Bronchial epithelial cell (primary cell): ENCODE data around the gene EMC10. TPM values are rescaled to one million over a fixed set of nuclear protein-coding genes. Genes with fewer than 3 reads are reported as not detected.
"Not testable (repeated sequence)": the region's sequence is repeated elsewhere in the genome, so short reads cannot be mapped to it uniquely, and the experiment has no call there.

Experiments used
- DNase-seq: peaks from one replicate; pipeline ENCODE4 v3.0.0-alpha.2; 2010; ENCODE audit warnings: low read depth
- FAIRE-seq: peaks from 2 replicates; lab custom pipeline; 2011; peaks lifted over from hg19 to GRCh38; lab: Jason Lieb, UNC
- H3K27me3 ChIP-seq: 2 replicates; pipeline ENCODE4 v1.5.1; 2011; ENCODE audit warnings: low read length; ENCODE audit not compliant: control insufficient read depth, insufficient read depth
- H3K36me3 ChIP-seq: 2 replicates; pipeline ENCODE4 v1.5.1; 2011; ENCODE audit warnings: low read length; ENCODE audit not compliant: control insufficient read depth, insufficient read depth
- H3K4me3 ChIP-seq: 2 replicates; pipeline ENCODE4 v1.5.1; 2011; ENCODE audit warnings: mild to moderate bottlenecking, low read depth, low read length, control low read depth
- total RNA-seq: library from RNA; depleted of rRNA; stranded (reverse); fragments of >200 nt; gene quantifications from 2 replicates; pipeline ENCODE4 v1.2.1, GENCODE V29; 2014
- TF ChIP-seq, protein P1 (sequence below): IDR thresholded peaks from 2 replicates; pipeline ENCODE4 v1.5.1; 2011; ENCODE audit warnings: mild to moderate bottlenecking, moderate library complexity, low read length, control low read depth, inconsistent platforms; ENCODE audit not compliant: insufficient read depth, severe bottlenecking

EMC10 gene
- total RNA-seq, 1 donor from 2014 or later, result 24.7 TPM

- no peak overlapping the region for H3K4me3 ChIP-seq
- TF ChIP-seq, protein P1, sequence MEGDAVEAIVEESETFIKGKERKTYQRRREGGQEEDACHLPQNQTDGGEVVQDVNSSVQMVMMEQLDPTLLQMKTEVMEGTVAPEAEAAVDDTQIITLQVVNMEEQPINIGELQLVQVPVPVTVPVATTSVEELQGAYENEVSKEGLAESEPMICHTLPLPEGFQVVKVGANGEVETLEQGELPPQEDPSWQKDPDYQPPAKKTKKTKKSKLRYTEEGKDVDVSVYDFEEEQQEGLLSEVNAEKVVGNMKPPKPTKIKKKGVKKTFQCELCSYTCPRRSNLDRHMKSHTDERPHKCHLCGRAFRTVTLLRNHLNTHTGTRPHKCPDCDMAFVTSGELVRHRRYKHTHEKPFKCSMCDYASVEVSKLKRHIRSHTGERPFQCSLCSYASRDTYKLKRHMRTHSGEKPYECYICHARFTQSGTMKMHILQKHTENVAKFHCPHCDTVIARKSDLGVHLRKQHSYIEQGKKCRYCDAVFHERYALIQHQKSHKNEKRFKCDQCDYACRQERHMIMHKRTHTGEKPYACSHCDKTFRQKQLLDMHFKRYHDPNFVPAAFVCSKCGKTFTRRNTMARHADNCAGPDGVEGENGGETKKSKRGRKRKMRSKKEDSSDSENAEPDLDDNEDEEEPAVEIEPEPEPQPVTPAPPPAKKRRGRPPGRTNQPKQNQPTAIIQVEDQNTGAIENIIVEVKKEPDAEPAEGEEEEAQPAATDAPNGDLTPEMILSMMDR, result no peak
- FAIRE-seq (no peak), DNase-seq (no peak)
- H3K27me3 ChIP-seq, result no peaks in the 10 kb centered on the region
- no peaks in the 10 kb centered on the region for H3K36me3 ChIP-seq
Measured at GRCh38 chr19:50466706-50467039, 9.6 kb upstream of the EMC10 start.

- no peak for FAIRE-seq
- TF ChIP-seq, protein P1, result no peak
- H3K4me3 ChIP-seq, result no peak overlapping the region
- H3K27me3 ChIP-seq, result no peaks in the 10 kb centered on the region
- no peak for DNase-seq
- H3K36me3 ChIP-seq, result no peaks in the 10 kb centered on the region
Measured at GRCh38 chr19:50467566-50467965, 8.7 kb upstream of the EMC10 start.

DNA sequence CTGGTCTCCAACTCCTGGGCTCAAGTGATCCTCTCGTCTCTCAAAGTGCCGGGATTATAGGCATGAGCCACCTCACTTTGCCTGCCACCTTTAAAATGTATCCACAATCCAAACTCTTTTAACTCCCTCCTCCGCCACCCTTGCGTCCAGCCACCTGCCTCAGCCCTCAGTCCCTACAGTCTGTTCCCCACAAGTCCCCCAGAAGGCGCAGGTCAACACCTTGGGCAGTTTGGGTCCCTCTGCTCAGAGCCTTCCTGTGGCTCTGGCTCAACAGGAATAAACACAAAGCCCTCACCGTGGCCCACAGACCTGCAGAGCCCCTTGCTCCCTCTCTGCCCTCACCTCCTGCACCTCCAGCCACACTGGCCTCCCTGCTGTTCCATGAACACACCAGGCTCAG lies 7.5 kb upstream of the EMC10 start:
- Histone ChIP-seq H3K4me3 (no peak overlapping the region), H3K36me3 (no peaks in the 10 kb centered on the region), H3K27me3 (no peaks in the 10 kb centered on the region)
- DNase-seq, result no peak
- no peak for FAIRE-seq
- TF ChIP-seq, protein P1, result no peak

DNA sequence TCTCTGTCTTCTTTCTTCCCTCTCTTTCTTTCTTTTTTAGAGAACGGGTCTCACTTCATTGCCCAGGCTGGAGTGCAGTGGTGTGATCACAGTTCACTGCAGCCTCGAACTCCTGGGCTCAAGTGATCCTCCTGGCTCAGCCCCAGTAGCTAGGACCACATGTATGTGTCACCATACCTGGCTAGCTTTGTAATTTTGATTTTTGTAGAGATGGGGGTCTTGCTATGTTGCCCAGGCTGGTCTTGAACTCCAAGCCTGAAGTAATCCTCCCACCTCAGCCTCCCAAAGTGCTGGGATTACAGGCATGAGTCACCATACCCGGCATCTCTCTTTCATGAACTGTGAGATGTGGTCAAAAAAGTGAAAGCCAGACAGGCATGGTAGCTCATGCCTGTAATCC lies 3.0 kb upstream of the EMC10 start:
- not testable (repeated sequence) for H3K36me3 ChIP-seq, DNase-seq, FAIRE-seq, H3K27me3 ChIP-seq, H3K4me3 ChIP-seq

DNA sequence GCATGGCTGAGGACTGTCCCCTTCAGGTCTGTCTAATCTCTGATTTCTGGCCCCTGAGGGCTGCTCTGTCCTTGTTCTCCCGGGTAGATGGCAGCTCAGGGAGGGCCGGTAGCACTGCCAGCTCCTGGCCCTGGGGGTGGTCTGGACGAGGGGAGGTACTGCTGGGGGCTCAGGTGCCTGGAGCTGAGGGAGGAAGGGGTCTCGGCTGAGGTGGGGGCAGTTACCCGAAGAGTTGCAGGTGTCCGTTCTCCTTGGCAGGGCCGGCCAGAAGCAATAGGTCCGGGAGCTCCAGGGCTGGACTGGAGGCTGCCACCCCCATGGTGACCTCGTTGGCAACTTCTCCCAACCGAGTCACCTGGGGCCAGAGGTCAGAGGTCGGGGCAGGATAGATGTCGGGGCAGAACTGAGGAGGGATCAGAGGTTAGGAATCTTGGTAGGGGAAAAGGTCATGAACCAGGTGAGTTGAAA lies 1.2 kb upstream of the EMC10 start:
- peaks cover 17% of the 10 kb centered on the region for H3K36me3 ChIP-seq
- TF ChIP-seq, protein P1, result no peak
- FAIRE-seq, result no peak

GRCh38 chr19:50475736-50476223 lies 527 bp upstream of the EMC10 start:
- DNase-seq (no peak), FAIRE-seq (no peak)
- Histone ChIP-seq H3K27me3 (no peaks in the 10 kb centered on the region), H3K4me3 (peak overlapping the region; percentile 93), H3K36me3 (peaks cover 19% of the 10 kb centered on the region)
- TF ChIP-seq, protein P1, result no peak

More for the DNA sequence above, 1.2 kb upstream of the EMC10 start:
- no peak for DNase-seq
- no peak overlapping the region for H3K4me3 ChIP-seq
- H3K27me3 ChIP-seq, result no peaks in the 10 kb centered on the region
